OCI-LY7 (cell line): ENCODE results near the gene MRS2. TPM values are rescaled to one million over a fixed set of nuclear protein-coding genes. Genes with fewer than 3 reads are reported as not detected.

ENCODE experiments used
- small RNA-seq: library from RNA; depleted of rRNA; stranded (forward); fragments of <200 nt; gene quantifications from one replicate; pipeline ENCODE3, GENCODE V24; 2014
- total RNA-seq, 2 experiments: library from RNA; depleted of rRNA in 1 of 2; stranded (reverse); fragments of >200 nt in 1 of 2; shearing (Covaris generic) in 1 of 2; gene quantifications; 2 replicates each; pipeline ENCODE4 v1.2.3, GENCODE V29; 2014 to 2022

Gene MRS2
- total RNA-seq, 2 experiments from 2014 or later: 0.97 TPM; not detected in 1

Small RNA genes within 50 kb of the gene (small RNA-seq; reads per million reads assigned to genes)
- gene RNU6-391P: not detected

Other genes starting within 250 kb of the MRS2 start
- 0.06 and 0.15 TPM in 2 replicates for gene DCDC2, start 44.9 kb upstream of the MRS2 start, total RNA-seq (2014; rRNA removed; shearing (Covaris generic))
- not detected in 2 replicates for gene DCDC2, start 44.9 kb upstream of the MRS2 start, total RNA-seq (2022)
- 52.5 and 55.6 TPM in 2 replicates for gene GPLD1, start 86.6 kb downstream of the MRS2 start, total RNA-seq (2014; rRNA removed; shearing (Covaris generic))
- gene GPLD1, start 86.6 kb downstream of the MRS2 start, total RNA-seq (2022): 60.7 and 73.7 TPM in 2 replicates
- 180 and 199 TPM in 2 replicates for gene ALDH5A1, start 92.0 kb downstream of the MRS2 start, total RNA-seq (2014; rRNA removed; shearing (Covaris generic))
- 260 and 308 TPM in 2 replicates for gene ALDH5A1, start 92.0 kb downstream of the MRS2 start, total RNA-seq (2022)
- 0.46 and 0.50 TPM in 2 replicates for gene KIAA0319, start 243.3 kb downstream of the MRS2 start, total RNA-seq (2014; rRNA removed; shearing (Covaris generic))
- 0.66 and 0.76 TPM in 2 replicates for gene KIAA0319, start 243.3 kb downstream of the MRS2 start, total RNA-seq (2022)